WTC11 (cell line): ENCODE measurements around the gene TMEM11. TPM values are rescaled to one million over a fixed set of nuclear protein-coding genes. Genes with fewer than 3 reads are reported as not detected.

Experiments
- ATAC-seq: fragments of 200-7000 bp; cut with Tn5 transposase; 2 replicates; pipeline ENCODE4 v1.10.0; 2021; ENCODE audit warnings: mild to moderate bottlenecking, moderate library complexity
- CTCF ChIA-PET: fragments of 300-600 bp; sonication (Branson Sonifier 250); formaldehyde crosslinking; loops from one replicate; lab custom pipeline; 2021; ENCODE audit warnings: antibody characterized with exemption; lab: Charles Lee
- POLR2A ChIA-PET: fragments of 350-600 bp; sonication (Branson Sonifier 250); formaldehyde crosslinking; loops from one replicate; lab custom pipeline; 2021; ENCODE audit warnings: antibody characterized with exemption; lab: Charles Lee
- DNase-seq: peaks from one replicate; pipeline ENCODE4 v3.0.0; 2021; ENCODE audit warnings: low spot score
- H3K27ac Mint-ChIP-seq: 2 replicates; pipeline ENCODE4 v1.8.0; 2021; ENCODE audit warnings: mixed read lengths
- H3K27me3 Mint-ChIP-seq: 2 replicates; pipeline ENCODE4 v1.8.0; 2021; ENCODE audit warnings: low read depth, mild to moderate bottlenecking, moderate library complexity, mixed read lengths
- H3K36me3 Mint-ChIP-seq: 2 replicates; pipeline ENCODE4 v1.8.0; 2021; ENCODE audit warnings: mixed read lengths
- H3K4me1 Mint-ChIP-seq: 2 replicates; pipeline ENCODE4 v1.8.0; 2022; ENCODE audit warnings: mixed read lengths
- H3K4me3 Mint-ChIP-seq: 2 replicates; pipeline ENCODE4 v1.8.0; 2021; ENCODE audit warnings: mild to moderate bottlenecking, moderate library complexity, mixed read lengths
- H3K9me3 Mint-ChIP-seq: 2 replicates; pipeline ENCODE4 v1.8.0; 2021; ENCODE audit warnings: mixed read lengths
- AFF4 ChIP-seq: sonication (generic); formaldehyde crosslinking; IDR thresholded peaks from 2 replicates; pipeline ENCODE4 v1.8.1; 2023; ENCODE audit warnings: mild to moderate bottlenecking, missing genetic modification reagents, borderline replicate concordance
- AR ChIP-seq: fragments of 250-450 bp; sonication (Bioruptor Pico); IDR thresholded peaks from 2 replicates; pipeline ENCODE4 v1.9.0; 2021; ENCODE audit warnings: mild to moderate bottlenecking
- CTCF ChIP-seq: fragments of 200-600 bp; IDR thresholded peaks from 2 replicates; pipeline ENCODE4 v1.8.0; 2022; ENCODE audit warnings: antibody characterized with exemption
- ESRRA ChIP-seq: sonication (generic); formaldehyde crosslinking; IDR thresholded peaks from 2 replicates; pipeline ENCODE4 v1.8.1; 2022; ENCODE audit warnings: mild to moderate bottlenecking, missing genetic modification reagents, borderline replicate concordance
- FOXP1 ChIP-seq: sonication (generic); formaldehyde crosslinking; IDR thresholded peaks from 2 replicates; pipeline ENCODE4 v1.8.0; 2022; ENCODE audit warnings: missing genetic modification reagents, mild to moderate bottlenecking, moderate library complexity, borderline replicate concordance
- GRHL2 ChIP-seq: fragments of 250-450 bp; sonication (Bioruptor Pico); IDR thresholded peaks from 2 replicates; pipeline ENCODE4 v1.8.0; 2022; ENCODE audit warnings: mild to moderate bottlenecking, moderate library complexity; ENCODE audit not compliant: insufficient replicate concordance, severe bottlenecking
- JUN ChIP-seq: sonication (generic); formaldehyde crosslinking; IDR thresholded peaks from 2 replicates; pipeline ENCODE4 v1.8.0; 2023; ENCODE audit warnings: mild to moderate bottlenecking, missing genetic modification reagents
- MLX ChIP-seq: sonication (generic); formaldehyde crosslinking; IDR thresholded peaks from 2 replicates; pipeline ENCODE4 v1.8.1; 2023; ENCODE audit warnings: mild to moderate bottlenecking, missing genetic modification reagents, moderate library complexity
- PRRX2 ChIP-seq: fragments of 250-450 bp; sonication (Bioruptor Pico); IDR thresholded peaks from 2 replicates; pipeline ENCODE4 v1.8.0; 2021; ENCODE audit warnings: mild to moderate bottlenecking
- SOX15 ChIP-seq: fragments of 250-450 bp; sonication (Bioruptor Pico); IDR thresholded peaks from 2 replicates; pipeline ENCODE4 v1.9.0; 2021; ENCODE audit warnings: mild to moderate bottlenecking
- TCF7 ChIP-seq: sonication (generic); formaldehyde crosslinking; IDR thresholded peaks from 2 replicates; pipeline ENCODE4 v1.8.0; 2022; ENCODE audit warnings: mild to moderate bottlenecking, low read depth, missing genetic modification reagents, moderate library complexity
- USF1 ChIP-seq: sonication (generic); formaldehyde crosslinking; IDR thresholded peaks from 2 replicates; pipeline ENCODE4 v1.8.0; 2022; ENCODE audit warnings: mild to moderate bottlenecking, missing genetic modification reagents
- ZNF121 ChIP-seq: sonication (generic); formaldehyde crosslinking; IDR thresholded peaks from 2 replicates; pipeline ENCODE4 v1.8.0; 2023; ENCODE audit warnings: missing genetic modification reagents
- ZNF219 ChIP-seq: sonication (generic); formaldehyde crosslinking; IDR thresholded peaks from 2 replicates; pipeline ENCODE4 v1.8.0; 2023; ENCODE audit warnings: missing genetic modification reagents, mild to moderate bottlenecking, borderline replicate concordance
- total RNA-seq: library from RNA; stranded (reverse); gene quantifications from 3 replicates; pipeline ENCODE4 v1.2.3, GENCODE V29; 2021

The TMEM11 gene
- total RNA-seq, 1 experiment from 2014 or later = 37.0 TPM

GRCh38 chr17:21239680-21240368 lies 25.9 kb upstream of the TMEM11 start:
- Mint-ChIP-seq H3K4me1 (peaks cover 26% of the 10 kb centered on the region), H3K9me3 (no peaks in the 10 kb centered on the region), H3K27me3 (peaks cover 4% of the 10 kb centered on the region; the same call in 1 of the 2 replicates), H3K4me3 (no peak overlapping the region), H3K36me3 (no peaks in the 10 kb centered on the region), H3K27ac (peak overlapping the region; percentile 70; the same call in 1 of the 2 replicates)
- POLR2A ChIA-PET = interaction anchor here (0.9 kb wide), 1 partner anchor 14 kb away, joined by 3 read pairs; the partner anchor contains the start of gene NATD1
- TF ChIP-seq ZNF219 (CRISPR knock-in tag) (no peak), ZNF121 (CRISPR knock-in tag) (peak; percentile 92; the same call in 1 of the 2 replicates), CTCF (peak; percentile 36), SOX15 (no peak), JUN (CRISPR knock-in tag) (no peak), TCF7 (CRISPR knock-in tag) (no peak), FOXP1 (CRISPR knock-in tag) (0 out of 2 replicates have a peak, but pooled peaks have one; percentile 9), MLX (no peak)
- CTCF ChIA-PET = interaction anchor here (0.6 to 2.5 kb wide), 30 partner anchors 9 to 273 kb away, joined by 3 to 19 read pairs (median 4); partner anchors contain the start of genes DHRS7B, TMEM11 and USP22
- peak; percentile 31 for DNase-seq
- ATAC-seq = peak; percentile 77

- no peak for DNase-seq
- Mint-ChIP-seq H3K9me3 (peaks cover 11% of the 10 kb centered on the region), H3K4me1 (peaks cover 18% of the 10 kb centered on the region), H3K27ac (no peak overlapping the region), H3K4me3 (no peak overlapping the region)
- POLR2A ChIA-PET = no interaction called here
- no peak for TF ChIP-seq AR (CRISPR knock-in tag)
- no peak for TF ChIP-seq GRHL2 (CRISPR knock-in tag)
- no peak for TF ChIP-seq PRRX2 (CRISPR knock-in tag)
- TF ChIP-seq ESRRA (CRISPR knock-in tag) = no peak
- no peak for TF ChIP-seq FOXP1 (CRISPR knock-in tag)
- no peak for TF ChIP-seq USF1
- no peak for TF ChIP-seq AFF4 (CRISPR knock-in tag)
- TF ChIP-seq, all 79 proteins: peak for 0
- CTCF ChIA-PET = no interaction called here
- ATAC-seq = no peak
- Mint-ChIP-seq H3K36me3 (peaks cover 5% of the 10 kb centered on the region; the same call in 1 of the 2 replicates), H3K27me3 (peaks cover 8% of the 10 kb centered on the region; the same call in 1 of the 2 replicates)
Observed at GRCh38 chr17:21235921-21236320, 22.0 kb upstream of the TMEM11 start.
